Panc1 (cell line): Measurements from ENCODE around the gene FOXK2. TPM values are rescaled to one million over a fixed set of nuclear protein-coding genes. Genes with fewer than 3 reads are reported as not detected.

Experiments
- ATAC-seq: fragments of 200-7000 bp; cut with Tn5 transposase; 2 replicates; pipeline ENCODE4 v1.9.1; 2020; ENCODE audit warnings: mild to moderate bottlenecking, moderate library complexity
- BruUV-seq: library from RNA; stranded (reverse); fragments of 400-500 nt; replicated peaks from 2 replicates; lab custom pipeline; 2021; lab: Mats Ljungman, UMichigan
- CTCF ChIA-PET: fragments of 300-600 bp; sonication (Branson Sonifier 250); formaldehyde crosslinking; loops from one replicate; lab custom pipeline; 2022; ENCODE audit warnings: antibody characterized with exemption; lab: Charles Lee
- POLR2A ChIA-PET: fragments of 300-600 bp; sonication (Branson Sonifier 250); formaldehyde crosslinking; loops from one replicate; lab custom pipeline; 2022; ENCODE audit warnings: antibody characterized with exemption; lab: Charles Lee
- DNase-seq: peaks from one replicate; pipeline ENCODE4 v3.0.0-alpha.2; 2010; ENCODE audit warnings: low read depth, low spot score
- H3K27ac ChIP-seq: 2 replicates; pipeline ENCODE4 v1.5.1; 2011; ENCODE audit warnings: mild to moderate bottlenecking, low read length, inconsistent platforms
- H3K27me3 ChIP-seq: fragments of 200-500 bp; sonication (Bioruptor generic); 2 replicates; pipeline ENCODE4 v1.6.0; 2014; ENCODE audit warnings: low read length, inconsistent platforms; ENCODE audit not compliant: control insufficient read depth, insufficient read depth
- H3K36me3 ChIP-seq: fragments of 200-500 bp; sonication (Bioruptor generic); 2 replicates; pipeline ENCODE4 v1.5.1; 2014; ENCODE audit warnings: inconsistent platforms, mild to moderate bottlenecking, low read length, moderate library complexity; ENCODE audit not compliant: control insufficient read depth, insufficient read depth
- H3K4me1 ChIP-seq: 2 replicates; pipeline ENCODE4 v1.5.1; 2011; ENCODE audit warnings: inconsistent platforms, mild to moderate bottlenecking, low read length, moderate library complexity; ENCODE audit not compliant: control insufficient read depth, insufficient read depth
- H3K4me3 ChIP-seq, 2 experiments: 2 replicates each; pipeline ENCODE4 v1.5.1; 2011 to 2012; ENCODE audit warnings: low read depth in 2 of 2, low read length in 2 of 2, mild to moderate bottlenecking in 2 of 2, inconsistent platforms in 1 of 2, moderate library complexity in 1 of 2
- H3K9me3 ChIP-seq: fragments of 200-500 bp; sonication (Bioruptor generic); 2 replicates; pipeline ENCODE4 v1.5.1; 2014; ENCODE audit warnings: low read depth, mild to moderate bottlenecking, inconsistent platforms, low read length, moderate library complexity; ENCODE audit not compliant: control insufficient read depth, insufficient read depth
- POLR2AphosphoS5 ChIP-seq: IDR thresholded peaks from 2 replicates; pipeline ENCODE4 v1.6.1; 2012; ENCODE audit warnings: mild to moderate bottlenecking, low read depth, low read length, moderate library complexity
- SIN3A ChIP-seq: IDR thresholded peaks from 2 replicates; pipeline ENCODE4 v1.6.1; 2012; ENCODE audit warnings: low read depth, mild to moderate bottlenecking, low read length, moderate library complexity, borderline replicate concordance; ENCODE audit not compliant: insufficient read depth
- TCF7L2 ChIP-seq: IDR thresholded peaks from 2 replicates; pipeline ENCODE4 v1.6.1; 2011; ENCODE audit warnings: mild to moderate bottlenecking, low read depth, low read length, inconsistent platforms
- in situ Hi-C: cut with HindIII; loops from 2 replicates; pipeline ENCODE4 v1.10.0; 2016; ENCODE audit warnings: low sequenced_read_pairs, low pct_unique_long_range_greater_than_20kb
- intact Hi-C: fragments of 100-400 bp; cut with micrococcal nuclease; formaldehyde crosslinking; loops from one replicate; pipeline ENCODE4 v1.10.0; 2022; ENCODE audit not compliant: unreplicated experiment
- total RNA-seq: library from RNA; stranded (reverse); gene quantifications from one replicate; pipeline ENCODE4 v1.2.1, GENCODE V29; 2021; ENCODE audit not compliant: unreplicated experiment
- TF ChIP-seq, protein P1 (sequence below), 2 experiments: IDR thresholded peaks; 2 replicates each; pipeline ENCODE4 v1.6.1; 2011 to 2012; ENCODE audit warnings: low read depth in 2 of 2, control low read depth in 1 of 2, low read length in 1 of 2, mild to moderate bottlenecking in 1 of 2, moderate library complexity in 1 of 2; ENCODE audit not compliant: insufficient read depth in 1 of 2
- TF ChIP-seq, protein P2 (sequence below): fragments of 450-650 bp; IDR thresholded peaks from 2 replicates; pipeline ENCODE4 v1.5.1; 2017; ENCODE audit warnings: mild to moderate bottlenecking

Gene FOXK2
- total RNA-seq, 1 experiment from 2014 or later = 143 TPM

DNA sequence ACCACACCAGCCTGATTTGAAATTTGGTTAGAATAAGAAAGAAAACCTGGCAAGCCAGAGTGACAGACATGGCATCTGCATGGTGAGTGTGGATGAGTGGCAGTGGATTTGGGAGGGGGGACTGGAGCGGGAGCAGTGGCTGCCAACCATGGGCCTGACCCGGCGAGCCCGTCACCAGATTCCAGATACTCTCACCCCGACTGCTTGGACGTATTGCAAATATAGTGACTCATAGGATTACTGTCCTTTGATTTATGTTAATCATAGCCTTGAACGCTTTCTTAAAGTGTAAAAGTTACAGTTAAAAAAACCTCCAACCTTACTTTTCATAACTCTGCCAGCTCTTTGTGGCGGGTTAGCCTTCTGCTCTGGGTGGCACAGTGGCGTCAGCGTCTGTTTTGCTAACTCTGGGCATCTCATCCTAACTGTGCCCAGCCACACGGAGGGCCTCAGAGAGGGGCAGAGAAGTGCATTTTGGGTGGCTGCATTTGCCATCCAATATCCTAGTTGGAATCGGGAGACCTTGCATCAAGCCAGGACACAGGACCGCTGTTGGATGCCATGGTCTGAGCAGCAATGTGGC, 26.8 kb upstream of the FOXK2 start:
- ATAC-seq = no peak
- in situ Hi-C loops = no loop called here
- Histone ChIP-seq H3K9me3 (no peaks in the 10 kb centered on the region), H3K4me3 (no peak overlapping the region), H3K36me3 (no peaks in the 10 kb centered on the region), H3K27ac (peak overlapping the region; percentile 82), H3K4me1 (peaks cover 29% of the 10 kb centered on the region), H3K27me3 (no peaks in the 10 kb centered on the region)
- intact Hi-C loops = no loop called here
- no TSS peak for BruUV-seq
- CTCF ChIA-PET = interaction anchor here (0.6 kb wide), 1 partner anchor 134 kb away, joined by 4 read pairs; no protein-coding TSS in a partner anchor
- DNase-seq = no peak
- TF ChIP-seq SIN3A (no peak), TCF7L2 (no peak), POLR2AphosphoS5 (no peak)
- TF ChIP-seq, protein P1, sequence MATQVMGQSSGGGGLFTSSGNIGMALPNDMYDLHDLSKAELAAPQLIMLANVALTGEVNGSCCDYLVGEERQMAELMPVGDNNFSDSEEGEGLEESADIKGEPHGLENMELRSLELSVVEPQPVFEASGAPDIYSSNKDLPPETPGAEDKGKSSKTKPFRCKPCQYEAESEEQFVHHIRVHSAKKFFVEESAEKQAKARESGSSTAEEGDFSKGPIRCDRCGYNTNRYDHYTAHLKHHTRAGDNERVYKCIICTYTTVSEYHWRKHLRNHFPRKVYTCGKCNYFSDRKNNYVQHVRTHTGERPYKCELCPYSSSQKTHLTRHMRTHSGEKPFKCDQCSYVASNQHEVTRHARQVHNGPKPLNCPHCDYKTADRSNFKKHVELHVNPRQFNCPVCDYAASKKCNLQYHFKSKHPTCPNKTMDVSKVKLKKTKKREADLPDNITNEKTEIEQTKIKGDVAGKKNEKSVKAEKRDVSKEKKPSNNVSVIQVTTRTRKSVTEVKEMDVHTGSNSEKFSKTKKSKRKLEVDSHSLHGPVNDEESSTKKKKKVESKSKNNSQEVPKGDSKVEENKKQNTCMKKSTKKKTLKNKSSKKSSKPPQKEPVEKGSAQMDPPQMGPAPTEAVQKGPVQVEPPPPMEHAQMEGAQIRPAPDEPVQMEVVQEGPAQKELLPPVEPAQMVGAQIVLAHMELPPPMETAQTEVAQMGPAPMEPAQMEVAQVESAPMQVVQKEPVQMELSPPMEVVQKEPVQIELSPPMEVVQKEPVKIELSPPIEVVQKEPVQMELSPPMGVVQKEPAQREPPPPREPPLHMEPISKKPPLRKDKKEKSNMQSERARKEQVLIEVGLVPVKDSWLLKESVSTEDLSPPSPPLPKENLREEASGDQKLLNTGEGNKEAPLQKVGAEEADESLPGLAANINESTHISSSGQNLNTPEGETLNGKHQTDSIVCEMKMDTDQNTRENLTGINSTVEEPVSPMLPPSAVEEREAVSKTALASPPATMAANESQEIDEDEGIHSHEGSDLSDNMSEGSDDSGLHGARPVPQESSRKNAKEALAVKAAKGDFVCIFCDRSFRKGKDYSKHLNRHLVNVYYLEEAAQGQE (IDR thresholded peaks at IDR 0.05; ENCODE audit: insufficient read depth in 1 of 2, low read depth in 2 of 2, low read length in 1 of 2) = no peak
- TF ChIP-seq, protein P2, sequence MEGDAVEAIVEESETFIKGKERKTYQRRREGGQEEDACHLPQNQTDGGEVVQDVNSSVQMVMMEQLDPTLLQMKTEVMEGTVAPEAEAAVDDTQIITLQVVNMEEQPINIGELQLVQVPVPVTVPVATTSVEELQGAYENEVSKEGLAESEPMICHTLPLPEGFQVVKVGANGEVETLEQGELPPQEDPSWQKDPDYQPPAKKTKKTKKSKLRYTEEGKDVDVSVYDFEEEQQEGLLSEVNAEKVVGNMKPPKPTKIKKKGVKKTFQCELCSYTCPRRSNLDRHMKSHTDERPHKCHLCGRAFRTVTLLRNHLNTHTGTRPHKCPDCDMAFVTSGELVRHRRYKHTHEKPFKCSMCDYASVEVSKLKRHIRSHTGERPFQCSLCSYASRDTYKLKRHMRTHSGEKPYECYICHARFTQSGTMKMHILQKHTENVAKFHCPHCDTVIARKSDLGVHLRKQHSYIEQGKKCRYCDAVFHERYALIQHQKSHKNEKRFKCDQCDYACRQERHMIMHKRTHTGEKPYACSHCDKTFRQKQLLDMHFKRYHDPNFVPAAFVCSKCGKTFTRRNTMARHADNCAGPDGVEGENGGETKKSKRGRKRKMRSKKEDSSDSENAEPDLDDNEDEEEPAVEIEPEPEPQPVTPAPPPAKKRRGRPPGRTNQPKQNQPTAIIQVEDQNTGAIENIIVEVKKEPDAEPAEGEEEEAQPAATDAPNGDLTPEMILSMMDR = no peak
- POLR2A ChIA-PET = interaction anchor here (0.6 kb wide), 3 partner anchors 13 to 26 kb away, joined by 3 to 5 read pairs (median 4); partner anchors contain the start of gene FOXK2

DNA sequence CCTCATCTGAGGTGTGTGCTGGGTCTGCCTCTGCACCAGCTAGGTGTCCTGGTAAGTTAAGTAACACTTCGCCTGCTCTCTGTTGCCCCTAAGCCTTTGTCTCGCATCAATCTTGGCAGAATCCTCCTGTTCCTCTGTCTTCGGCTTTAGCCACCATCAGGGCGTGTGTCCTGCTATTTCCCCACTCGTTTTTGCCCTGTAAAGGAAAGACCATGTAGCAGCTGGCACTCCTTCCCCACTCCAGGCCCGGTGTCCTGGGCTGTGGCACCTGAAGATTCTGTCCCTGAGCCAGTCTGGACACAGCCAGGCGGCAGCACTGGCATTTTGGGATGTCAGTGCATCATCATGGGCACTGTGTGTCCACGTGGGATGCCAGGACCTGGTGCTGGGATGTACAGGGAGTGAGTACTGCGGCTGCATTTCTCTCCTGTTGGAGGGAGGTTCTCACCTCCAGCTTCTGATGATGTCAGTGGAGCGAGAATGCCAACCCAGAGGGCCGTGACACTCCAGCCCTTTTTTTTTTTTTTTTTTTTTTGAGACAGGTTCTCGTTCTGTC, 26.2 kb upstream of the FOXK2 start:
- TF ChIP-seq TCF7L2 (no peak), SIN3A (no peak), POLR2AphosphoS5 (no peak)
- TF ChIP-seq, protein P2 = no peak
- TF ChIP-seq, protein P1 (IDR thresholded peaks at IDR 0.05; ENCODE audit: insufficient read depth in 1 of 2, low read depth in 2 of 2, low read length in 1 of 2) = no peak
- Histone ChIP-seq H3K27me3 (no peaks in the 10 kb centered on the region), H3K36me3 (no peaks in the 10 kb centered on the region), H3K4me3 (no peak overlapping the region), H3K9me3 (no peaks in the 10 kb centered on the region), H3K27ac (peak overlapping the region; percentile 82; the same call in 1 of the 2 replicates), H3K4me1 (peaks cover 32% of the 10 kb centered on the region)
- DNase-seq = no peak
- no peak for ATAC-seq
- POLR2A ChIA-PET = interaction anchor here (0.6 kb wide), 2 partner anchors 21 to 26 kb away, joined by 3 to 4 read pairs; partner anchors contain the start of gene FOXK2
- intact Hi-C loops (no loop called here), in situ Hi-C loops (no loop called here)
- BruUV-seq = no TSS peak
- CTCF ChIA-PET = interaction anchor here (0.6 to 1.5 kb wide), 3 partner anchors 14 to 134 kb away, joined by 4 to 10 read pairs (median 4); no protein-coding TSS in a partner anchor
